GM12891 (cell line): Measurements from ENCODE around the gene SYT5.

ENCODE experiments used
- POLR2A ChIP-seq: IDR thresholded peaks from 2 replicates; pipeline ENCODE4 v1.6.1; 2011; ENCODE audit warnings: low read depth, low read length, control low read depth
- POLR2AphosphoS5 ChIP-seq: IDR thresholded peaks from 2 replicates; pipeline ENCODE4 v1.6.1; 2011; ENCODE audit warnings: low read depth, low read length, control low read depth

DNA sequence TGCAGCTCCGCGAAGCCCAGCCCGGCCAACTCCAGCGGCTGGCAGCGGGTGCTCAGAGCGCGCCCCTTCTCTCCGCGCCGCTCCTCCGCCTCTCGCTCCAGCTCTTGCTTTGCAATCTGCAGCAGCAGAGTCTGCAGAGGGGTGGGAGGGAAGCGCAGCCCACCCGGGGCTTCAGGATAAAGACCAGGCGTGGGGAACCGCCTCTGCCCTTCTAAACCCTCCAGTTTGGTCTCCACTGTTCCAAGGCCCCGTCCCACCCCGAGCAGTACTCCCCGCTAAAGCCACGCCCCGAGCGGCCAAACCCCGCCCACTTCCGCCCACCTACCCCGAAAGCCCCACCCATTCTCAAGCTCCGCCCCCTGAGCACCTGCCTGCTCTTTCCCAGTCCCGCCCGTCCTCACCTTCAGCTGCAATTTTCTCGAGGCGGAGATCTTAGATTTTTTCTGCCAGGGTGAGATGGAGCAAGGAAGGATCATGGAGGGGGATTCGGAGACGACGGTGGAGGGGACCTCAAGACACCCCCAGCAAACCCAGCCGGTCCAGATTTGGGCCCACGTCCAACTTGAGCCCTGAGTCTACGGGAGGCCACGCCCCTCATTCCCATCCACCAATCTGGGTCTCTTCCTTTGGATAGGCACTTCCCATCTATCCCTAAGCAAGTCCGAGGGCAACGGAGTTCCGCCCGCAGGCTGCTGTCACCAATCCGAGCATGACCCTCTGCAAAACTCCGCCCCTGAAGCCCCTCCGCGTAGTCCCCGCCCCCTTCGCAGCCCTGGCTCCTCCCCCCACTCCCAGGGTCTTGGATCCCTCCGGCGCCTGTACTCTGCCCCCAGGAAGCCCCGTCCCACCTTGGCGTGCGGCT is 23.7 kb downstream of the SYT5 start:
- TF ChIP-seq POLR2A (no peak), POLR2AphosphoS5 (no peak)
